ENCODE measurements around the gene BIRC5. TPM values are rescaled to one million over a fixed set of nuclear protein-coding genes. Genes with fewer than 3 reads are reported as not detected.

BIRC5 gene
- total RNA-seq, 4 donors from 2014 or later = 0.44 to 3.3 TPM; not detected in 2

- ATAC-seq = no peak
Measured at GRCh38 chr17:78266771-78267170, 52.7 kb downstream of the BIRC5 start.

GRCh38 chr17:78267253-78268073 lies 53.4 kb downstream of the BIRC5 start:
- no peak for DNase-seq
- in situ Hi-C loops (cut with MboI; ENCODE audit: low sequenced_read_pairs in 4 of 4) = no loop called here
- Histone ChIP-seq H3K4me1 (peaks cover 9 to 13% of the 10 kb centered on the region in 2 donors), H3K36me3 (no peaks in the 10 kb centered on the region), H3K4me3 (no peak overlapping the region), H3K9me3 (no peaks in the 10 kb centered on the region), H3K27me3 (peaks cover 9 to 19% (median 18%) of the 10 kb centered on the region in 3 donors), H3K27ac (no peak overlapping the region)
- ATAC-seq = no peak
- TF ChIP-seq POLR2A (IDR thresholded peaks at IDR 0.05) (no peak), CTCF (IDR thresholded peaks at IDR 0.05 in 4 of 5, conservative IDR thresholded peaks at IDR 0.05 in 1 of 5) (no peak)
- intact Hi-C loops (cut with DNase I; ENCODE audit: low total_unique reads) = no loop called here

More at GRCh38 chr17:78266771-78267170, 52.7 kb downstream of the BIRC5 start:
- in situ Hi-C loops (cut with MboI; ENCODE audit: low sequenced_read_pairs in 4 of 4) = no loop called here
- Histone ChIP-seq H3K4me1 (peaks cover 9 to 13% of the 10 kb centered on the region in 2 donors), H3K27me3 (peaks cover 9 to 19% (median 16%) of the 10 kb centered on the region in 3 donors), H3K27ac (no peak overlapping the region), H3K36me3 (no peaks in the 10 kb centered on the region), H3K4me3 (no peak overlapping the region), H3K9me3 (no peaks in the 10 kb centered on the region)
- intact Hi-C loops (cut with DNase I; ENCODE audit: low total_unique reads) = no loop called here
- no peak for TF ChIP-seq POLR2A (IDR thresholded peaks at IDR 0.05)
- no peak for TF ChIP-seq CTCF (IDR thresholded peaks at IDR 0.05 in 4 of 5, conservative IDR thresholded peaks at IDR 0.05 in 1 of 5)
- no peak for DNase-seq

- DNase-seq = no peak
- peaks cover 13% of the 10 kb centered on the region in 2 donors for H3K4me1 ChIP-seq
- no peak overlapping the region for H3K27ac ChIP-seq
- no peak for TF ChIP-seq CTCF (IDR thresholded peaks at IDR 0.05 in 4 of 5, conservative IDR thresholded peaks at IDR 0.05 in 1 of 5)
- TF ChIP-seq POLR2A (IDR thresholded peaks at IDR 0.05) = no peak
- H3K27me3 ChIP-seq = peaks cover 9 to 19% (median 18%) of the 10 kb centered on the region in 3 donors
- in situ Hi-C loops (cut with MboI; ENCODE audit: low sequenced_read_pairs in 4 of 4) (no loop called here), intact Hi-C loops (cut with DNase I; ENCODE audit: low total_unique reads) (no loop called here)
- H3K36me3 ChIP-seq = no peaks in the 10 kb centered on the region
- ATAC-seq = no peak
- H3K4me3 ChIP-seq = no peak overlapping the region
- H3K9me3 ChIP-seq = no peaks in the 10 kb centered on the region
Measured at GRCh38 chr17:78268191-78268874, 54.3 kb downstream of the BIRC5 start.

GRCh38 chr17:78268951-78269905 lies 55.2 kb downstream of the BIRC5 start:
- peaks cover 7 to 13% of the 10 kb centered on the region in 2 donors for H3K4me1 ChIP-seq
- no peak overlapping the region for H3K27ac ChIP-seq
- H3K27me3 ChIP-seq = peaks cover 9 to 19% (median 18%) of the 10 kb centered on the region in 3 donors
- intact Hi-C loops (cut with DNase I; ENCODE audit: low total_unique reads) = no loop called here
- in situ Hi-C loops (cut with MboI; ENCODE audit: low sequenced_read_pairs in 4 of 4) = no loop called here
- DNase-seq (no peak), ATAC-seq (no peak)
- TF ChIP-seq CTCF (IDR thresholded peaks at IDR 0.05 in 4 of 5, conservative IDR thresholded peaks at IDR 0.05 in 1 of 5) (no peak), POLR2A (IDR thresholded peaks at IDR 0.05) (no peak)
- H3K9me3 ChIP-seq = no peaks in the 10 kb centered on the region
- H3K36me3 ChIP-seq = no peaks in the 10 kb centered on the region
- H3K4me3 ChIP-seq = no peak overlapping the region

All from gastrocnemius medialis (tissue), 4 donors.